HG03457 (cell line): ENCODE results near the gene COG3.

Experiments
- ATAC-seq: cut with Tn5 transposase; IDR thresholded peaks from one replicate; pipeline ENCODE4 v1.9.1; 2021; ENCODE audit warnings: moderate number of reproducible peaks; ENCODE audit not compliant: unreplicated experiment

The COG3 gene

GRCh38 chr13:45447050-45447661 lies 17.6 kb upstream of the COG3 start:
- ATAC-seq = no peak

GRCh38 chr13:45448965-45449559 lies 15.7 kb upstream of the COG3 start:
- no peak for ATAC-seq

GRCh38 chr13:45451282-45451681 lies 13.5 kb upstream of the COG3 start:
- ATAC-seq = no peak

DNA sequence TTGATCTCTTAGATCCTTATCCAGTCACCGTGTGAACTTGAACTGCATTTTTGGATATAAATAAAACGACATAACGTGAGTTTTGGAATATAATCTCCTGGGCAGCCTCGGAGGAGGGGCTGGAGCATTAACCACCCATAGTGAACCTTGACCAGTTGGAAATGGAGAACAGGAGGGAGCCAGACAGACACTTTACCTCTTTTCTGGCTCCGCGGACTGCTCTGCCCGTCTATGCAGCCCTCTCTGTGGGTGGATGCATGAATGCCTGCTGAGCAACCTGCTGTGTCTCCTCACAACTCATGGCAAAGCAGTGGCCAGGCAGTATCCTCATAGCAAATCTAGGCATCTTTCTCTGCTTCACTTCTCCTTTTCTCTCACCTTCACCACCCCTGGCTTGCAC lies 10.5 kb upstream of the COG3 start:
- ATAC-seq = no peak

DNA sequence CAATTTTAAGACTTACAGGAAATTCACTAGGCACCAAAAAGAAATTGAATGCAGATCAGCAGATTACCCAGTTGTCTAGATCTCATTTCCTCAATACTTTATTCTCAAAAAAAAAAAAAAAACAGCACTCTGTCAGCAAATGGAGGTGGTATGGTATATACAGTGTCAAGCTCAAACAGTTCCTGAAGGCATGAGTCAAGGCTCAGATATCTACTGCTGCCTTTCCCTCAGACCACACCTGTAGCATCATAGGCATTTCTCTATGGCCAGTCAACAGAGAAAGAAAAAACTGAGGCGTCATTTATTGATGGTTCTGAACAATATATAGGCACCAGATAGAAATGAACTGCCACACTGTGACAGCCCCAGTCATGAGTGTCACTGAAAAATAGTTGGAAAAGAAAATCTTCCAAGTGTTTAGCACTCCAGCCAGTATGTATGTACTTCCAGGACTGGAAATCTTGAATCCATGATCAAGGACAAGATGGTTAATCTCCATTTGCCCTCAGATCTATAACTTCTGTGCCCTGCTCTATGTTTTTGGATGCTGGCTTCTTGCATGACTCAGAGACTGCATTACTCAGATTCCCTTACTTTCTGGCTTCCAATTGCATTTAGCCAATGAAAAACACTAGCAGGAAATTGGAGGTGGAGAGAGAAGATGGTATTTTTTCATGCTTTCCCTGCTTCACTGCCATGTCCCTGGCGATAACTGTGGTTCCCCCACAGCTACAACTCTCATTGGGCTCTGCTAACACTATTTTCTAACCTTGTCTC lies 8.4 kb upstream of the COG3 start:
- no peak for ATAC-seq

- no peak for ATAC-seq
These were observed 525 bp upstream of the COG3 start for GRCh38 chr13:45464141-45464686.

GRCh38 chr13:45466359-45466758 lies 1.6 kb downstream of the COG3 start:
- ATAC-seq = no peak

GRCh38 chr13:45468635-45469034 lies 3.9 kb downstream of the COG3 start:
- ATAC-seq = no peak

DNA sequence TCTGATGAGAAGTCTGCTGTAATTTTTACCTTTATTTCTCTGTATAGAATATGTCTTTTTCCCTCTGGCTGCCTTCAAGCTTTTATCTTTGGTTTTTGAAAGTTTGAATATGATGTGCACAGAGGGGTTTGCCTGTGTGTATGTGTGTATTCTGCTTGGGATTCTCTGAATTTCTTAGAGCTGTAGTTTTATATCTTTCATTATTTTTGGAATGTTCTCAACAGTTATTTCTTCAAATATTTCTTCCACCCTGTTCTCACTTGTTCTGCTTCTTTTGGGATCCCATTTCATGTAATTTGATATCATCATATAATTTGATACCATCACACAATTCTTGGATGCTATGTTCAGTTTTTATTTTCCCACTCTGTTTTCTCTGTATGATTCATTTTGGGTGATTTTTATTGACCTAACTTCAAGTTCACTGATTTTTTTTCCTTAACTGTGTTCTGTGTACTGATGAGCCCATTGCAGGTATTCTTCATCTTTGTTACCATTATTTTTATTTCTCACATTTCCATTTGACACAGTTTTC lies 7.5 kb downstream of the COG3 start:
- no peak for ATAC-seq

DNA sequence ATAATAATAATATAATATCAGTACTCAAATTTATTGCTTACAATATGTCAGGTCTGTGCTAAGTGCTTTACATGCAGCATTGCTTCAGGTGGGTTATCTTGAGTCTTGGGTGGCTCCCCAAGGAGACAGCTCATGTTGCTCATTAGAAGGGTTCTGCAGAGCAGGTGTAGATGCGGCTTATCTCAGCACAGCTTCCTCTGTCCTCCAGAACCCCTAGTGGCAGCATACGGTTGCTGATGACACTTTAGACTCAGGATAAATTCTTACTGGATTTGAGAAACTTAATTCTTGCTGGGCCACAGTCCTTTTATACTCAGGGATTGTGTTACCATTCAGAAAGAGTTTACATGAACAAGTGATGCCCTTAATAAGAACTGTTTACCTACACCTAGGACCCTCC lies 8.9 kb downstream of the COG3 start:
- ATAC-seq = no peak

DNA sequence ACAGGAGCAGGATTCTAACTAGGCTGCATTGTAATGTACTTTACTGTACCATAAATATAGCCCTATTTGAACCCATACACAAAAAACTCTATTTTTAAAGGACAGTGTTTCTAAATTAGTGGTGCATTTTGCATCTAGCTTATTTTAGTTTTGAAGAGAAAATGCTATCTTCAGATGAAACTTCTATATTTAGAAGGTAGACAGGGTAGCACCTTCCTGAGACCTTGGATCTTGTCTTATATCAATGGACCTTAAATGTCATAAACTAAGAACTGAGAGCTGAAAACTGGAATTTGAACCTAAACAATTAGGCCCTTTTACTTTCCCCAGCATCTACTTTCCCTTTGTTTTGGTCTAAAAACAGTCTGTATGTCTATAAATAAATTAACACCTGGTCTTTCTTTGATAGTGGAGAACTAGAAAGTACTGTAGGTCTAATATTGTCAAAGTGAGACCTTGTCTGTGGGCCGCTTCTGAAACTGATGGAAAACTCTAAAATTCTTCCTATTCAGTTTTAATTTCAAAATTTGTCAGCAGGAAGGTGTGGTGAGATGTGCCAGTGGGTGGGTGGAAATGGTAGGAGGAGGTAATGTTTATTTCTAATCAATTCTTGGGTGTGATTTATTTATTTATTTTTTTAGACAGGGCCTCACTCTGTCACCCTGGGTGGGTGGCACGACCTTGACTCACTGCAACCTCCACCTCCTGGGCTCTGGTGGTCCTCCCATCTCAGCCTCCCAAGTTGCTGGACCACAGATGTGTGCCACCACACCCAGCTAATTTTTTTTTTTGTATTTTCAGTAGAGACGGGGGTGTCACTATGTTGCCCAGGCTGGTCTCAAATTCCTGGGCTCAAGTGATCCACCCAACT lies 10.1 kb downstream of the COG3 start:
- no peak for ATAC-seq

DNA sequence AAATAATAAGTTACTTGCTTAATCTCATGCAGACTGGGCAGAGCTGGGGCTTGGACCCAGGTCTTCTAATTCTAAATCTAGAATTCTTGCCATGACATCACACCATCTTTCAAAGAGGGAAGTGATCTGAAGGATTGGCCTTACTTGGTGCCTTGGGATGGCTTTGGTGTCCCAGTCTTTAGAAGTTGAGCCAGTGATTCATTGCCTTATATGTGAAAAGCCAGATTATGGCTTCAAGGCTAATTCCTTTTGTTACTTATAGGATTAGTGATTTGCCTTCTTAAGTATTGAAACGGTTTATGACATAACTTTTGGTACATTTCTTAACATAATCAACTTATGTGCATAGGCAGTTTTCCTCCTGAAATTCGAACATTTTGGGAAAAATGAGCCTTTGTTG lies 14.9 kb downstream of the COG3 start:
- no peak for ATAC-seq

GRCh38 chr13:45481688-45482087 lies 16.9 kb downstream of the COG3 start:
- ATAC-seq = no peak

DNA sequence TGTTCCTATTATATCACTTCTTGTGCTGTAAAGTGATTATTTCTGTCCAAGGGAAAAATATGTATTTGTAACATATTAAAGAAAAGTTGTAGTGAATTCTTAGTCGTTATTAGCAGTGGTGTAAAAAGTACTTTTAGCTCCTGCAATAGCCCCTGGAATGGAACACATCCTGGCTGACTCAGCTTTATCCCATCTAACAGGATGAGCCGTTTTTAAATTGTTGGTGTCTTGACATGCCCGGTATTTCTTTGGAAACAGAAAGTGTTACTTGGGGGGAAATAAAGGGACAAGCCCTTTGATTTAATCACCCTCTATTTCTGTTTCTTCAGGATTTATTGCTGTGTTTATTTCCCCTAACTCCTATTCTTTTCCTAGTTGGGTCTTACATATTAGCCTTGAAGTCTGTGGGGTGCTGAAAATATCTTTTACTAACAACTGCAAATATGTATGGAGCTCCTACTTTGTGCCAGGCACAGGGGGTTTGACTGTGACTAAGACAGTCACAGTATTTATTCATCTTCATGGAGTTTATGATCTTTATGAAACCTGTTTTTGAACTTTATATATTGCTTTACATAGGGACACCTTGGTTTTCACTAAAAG lies 17.9 kb downstream of the COG3 start:
- no peak for ATAC-seq

DNA sequence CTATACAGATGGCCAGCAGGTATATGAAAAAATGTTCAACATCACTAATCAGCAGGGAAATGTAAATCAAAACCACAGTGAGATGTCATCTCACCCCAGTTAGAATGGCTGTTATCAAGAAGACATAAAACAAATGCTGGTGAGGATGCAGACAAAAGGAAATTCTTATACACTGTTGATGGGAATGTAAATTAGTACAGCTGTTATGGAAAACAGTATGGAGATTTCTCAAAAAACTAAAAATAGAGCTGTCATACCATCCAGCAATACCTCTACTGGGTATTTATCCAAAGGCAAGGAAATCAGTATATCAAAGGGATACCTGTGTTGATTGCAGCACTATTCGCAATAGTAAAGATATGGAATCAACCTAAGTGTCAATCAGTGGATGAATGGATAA lies 22.9 kb downstream of the COG3 start:
- no peak for ATAC-seq

- peak; percentile 50 for ATAC-seq
These were observed 25.3 kb downstream of the COG3 start for GRCh38 chr13:45490068-45490467.

- no peak for ATAC-seq
These were observed 27.8 kb downstream of the COG3 start for GRCh38 chr13:45492538-45492937.

DNA sequence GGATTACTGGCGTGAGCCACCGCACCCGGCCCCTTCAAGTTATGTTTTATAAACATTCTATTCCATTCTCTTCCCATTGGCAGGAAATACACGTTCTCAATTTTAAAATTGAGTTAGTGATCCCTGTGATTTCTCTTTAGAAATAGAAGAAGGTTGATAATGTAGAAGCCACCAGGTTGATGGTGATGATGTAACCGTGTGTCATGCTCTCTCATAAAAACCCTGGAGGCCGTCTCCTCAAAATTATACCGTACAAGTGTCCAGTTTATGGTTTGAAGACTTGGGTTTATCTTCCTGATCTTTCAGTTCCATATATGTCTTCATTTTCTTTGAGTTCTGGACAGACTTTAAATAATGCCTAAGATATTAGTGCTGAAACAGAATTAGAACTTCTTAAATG lies 32.2 kb downstream of the COG3 start:
- ATAC-seq = no peak

GRCh38 chr13:45500492-45501174 lies 35.9 kb downstream of the COG3 start:
- no peak for ATAC-seq

GRCh38 chr13:45501175-45501526 lies 36.4 kb downstream of the COG3 start:
- ATAC-seq = no peak
